Peyer's patch (tissue), 4 donors: ENCODE data around the gene PRKCA. TPM values are rescaled to one million over a fixed set of nuclear protein-coding genes. Genes with fewer than 3 reads are reported as not detected.

Experiments
- DNase-seq, 3 donors: peaks; one replicate each; pipeline ENCODE4 v3.0.0-alpha.2; 2017 to 2019
- H3K27ac ChIP-seq, 4 donors: fragments of 200-600 bp; sonication (generic); one replicate each; pipeline ENCODE4 v1.5.1; 2016 to 2019
- H3K27me3 ChIP-seq, 2 donors: fragments of 200-600 bp; sonication (generic); one replicate each; pipeline ENCODE4 v1.5.1; 2019
- H3K36me3 ChIP-seq, 3 donors: fragments of 200-600 bp; sonication (generic); one replicate each; pipeline ENCODE4 v1.5.1; 2016 to 2019
- H3K4me1 ChIP-seq, 4 donors: fragments of 200-600 bp; sonication (generic); one replicate each; pipeline ENCODE4 v1.5.1; 2016 to 2019
- H3K4me3 ChIP-seq, 4 donors: fragments of 200-600 bp; sonication (generic); 1 replicate in 3 of 4; 2 replicates in 1 of 4; pipeline ENCODE4 v1.5.1; 2016 to 2019; ENCODE audit warnings: mild to moderate bottlenecking in 1 of 4
- H3K9me3 ChIP-seq, 4 donors: fragments of 200-600 bp; sonication (generic); one replicate each; pipeline ENCODE4 v1.5.1; 2016 to 2019; ENCODE audit warnings: mild to moderate bottlenecking in 1 of 4
- CTCF ChIP-seq, 6 experiments: fragments of 450-650 bp in 4 of 6; fragments of 200-600 bp in 2 of 6; sonication (generic) in 1 of 6; IDR thresholded peaks; one replicate each; pipeline ENCODE4 v1.5.1; 2017 to 2019; ENCODE audit warnings: antibody characterized with exemption in 6 of 6, mild to moderate bottlenecking in 3 of 6, moderate library complexity in 1 of 6
- POLR2A ChIP-seq, 2 donors: fragments of 450-650 bp; IDR thresholded peaks; one replicate each; pipeline ENCODE4 v1.5.1; 2017; ENCODE audit warnings: antibody characterized with exemption in 2 of 2, mild to moderate bottlenecking in 2 of 2, moderate library complexity in 2 of 2
- total RNA-seq, 4 donors: library from RNA; depleted of rRNA; stranded (reverse); fragments of >200 nt; gene quantifications; one replicate each; pipeline ENCODE4 v1.1.0, GENCODE V29; 2016

Gene PRKCA
- total RNA-seq, 4 donors from 2014 or later: 32.2 to 47.0 (median 43.5) TPM

GRCh38 chr17:66492561-66493005 lies 190.2 kb downstream of the PRKCA start:
- no peak overlapping the region for H3K4me3 ChIP-seq
- no peak overlapping the region for H3K27ac ChIP-seq
- no peaks in the 10 kb centered on the region for H3K36me3 ChIP-seq
- H3K4me1 ChIP-seq: peaks cover 0 to 6% (median 0%) of the 10 kb centered on the region in 4 donors
- DNase-seq: no peak
- no peaks in the 10 kb centered on the region for H3K27me3 ChIP-seq
- H3K9me3 ChIP-seq: no peaks in the 10 kb centered on the region
- TF ChIP-seq POLR2A (IDR thresholded peaks at IDR 0.05) (no peak), CTCF (IDR thresholded peaks at IDR 0.05) (no peak)

GRCh38 chr17:66493283-66494019 lies 191.0 kb downstream of the PRKCA start:
- Histone ChIP-seq H3K4me1 (peaks cover 0 to 6% (median 0%) of the 10 kb centered on the region in 4 donors), H3K36me3 (no peaks in the 10 kb centered on the region), H3K4me3 (no peak overlapping the region), H3K9me3 (no peaks in the 10 kb centered on the region), H3K27me3 (no peaks in the 10 kb centered on the region), H3K27ac (no peak overlapping the region)
- no peak for TF ChIP-seq CTCF (IDR thresholded peaks at IDR 0.05)
- DNase-seq: no peak

- Histone ChIP-seq H3K4me1 (peaks cover 0 to 6% (median 0%) of the 10 kb centered on the region in 4 donors), H3K36me3 (no peaks in the 10 kb centered on the region), H3K9me3 (no peaks in the 10 kb centered on the region), H3K27ac (no peak overlapping the region), H3K4me3 (no peak overlapping the region), H3K27me3 (no peaks in the 10 kb centered on the region)
- TF ChIP-seq CTCF (IDR thresholded peaks at IDR 0.05) (no peak), POLR2A (IDR thresholded peaks at IDR 0.05) (no peak)
- no peak for DNase-seq
These were observed 191.8 kb downstream of the PRKCA start for GRCh38 chr17:66494023-66494803.

- no peak overlapping the region for H3K27ac ChIP-seq
- no peaks in the 10 kb centered on the region for H3K9me3 ChIP-seq
- DNase-seq: no peak
- TF ChIP-seq CTCF (IDR thresholded peaks at IDR 0.05): no peak
- TF ChIP-seq POLR2A (IDR thresholded peaks at IDR 0.05): no peak
- peaks cover 0 to 6% (median 0%) of the 10 kb centered on the region in 4 donors for H3K4me1 ChIP-seq
- no peak overlapping the region for H3K4me3 ChIP-seq
- H3K27me3 ChIP-seq: no peaks in the 10 kb centered on the region
- H3K36me3 ChIP-seq: no peaks in the 10 kb centered on the region
These were observed 192.6 kb downstream of the PRKCA start for GRCh38 chr17:66495035-66495434.

- no peaks in the 10 kb centered on the region for H3K36me3 ChIP-seq
These were observed 193.9 kb downstream of the PRKCA start for GRCh38 chr17:66496306-66496705.

More at GRCh38 chr17:66496306-66496705, 193.9 kb downstream of the PRKCA start:
- Histone ChIP-seq H3K9me3 (no peaks in the 10 kb centered on the region), H3K27me3 (no peaks in the 10 kb centered on the region), H3K4me1 (peaks cover 0 to 6% (median 0%) of the 10 kb centered on the region in 4 donors), H3K4me3 (no peak overlapping the region), H3K27ac (no peak overlapping the region)
- no peak for DNase-seq
- no peak for TF ChIP-seq CTCF (IDR thresholded peaks at IDR 0.05)
- no peak for TF ChIP-seq POLR2A (IDR thresholded peaks at IDR 0.05)
